Endothelial cell of umbilical vein (primary cell): ENCODE data around the gene ZNF565. TPM values are rescaled to one million over a fixed set of nuclear protein-coding genes. Genes with fewer than 3 reads are reported as not detected.

ENCODE experiments used
- BruUV-seq: library from RNA; stranded (reverse); fragments of 400-500 nt; replicated peaks from 2 replicates; lab custom pipeline; 2021; lab: Mats Ljungman, UMichigan
- CTCF ChIA-PET: fragments of 300-600, 350-600 bp; sonication (Branson Sonifier 250); formaldehyde crosslinking; loops from one replicate; lab custom pipeline; 2021; ENCODE audit warnings: antibody characterized with exemption, inconsistent platforms; lab: Charles Lee
- POLR2A ChIA-PET: fragments of 300-600, 350-600 bp; sonication (Branson Sonifier 250); formaldehyde crosslinking; loops from one replicate; lab custom pipeline; 2021; ENCODE audit warnings: antibody characterized with exemption, inconsistent platforms; lab: Charles Lee
- DNase-seq: peaks from one replicate; pipeline ENCODE4 v3.0.0-alpha.2; 2011; ENCODE audit warnings: low read depth, low spot score
- FAIRE-seq: peaks from 2 replicates; lab custom pipeline; 2011; peaks lifted over from hg19 to GRCh38; lab: Jason Lieb, UNC
- H2AFZ ChIP-seq: 2 replicates; pipeline ENCODE4 v1.6.0; 2012; ENCODE audit warnings: low read depth, low read length, control low read depth, inconsistent platforms
- H3K27ac ChIP-seq: 2 replicates; pipeline ENCODE4 v1.5.1; 2011; ENCODE audit warnings: low read depth, mild to moderate bottlenecking, control low read depth, low read length, moderate library complexity; ENCODE audit not compliant: insufficient read depth
- H3K27me3 ChIP-seq, 2 experiments: 2 replicates each; pipeline versions ENCODE4 v1.6.0 to v1.6.1; 2011; ENCODE audit warnings: low read length in 2 of 2, mixed read lengths in 1 of 2; ENCODE audit not compliant: control insufficient read depth in 2 of 2, insufficient read depth in 2 of 2
- H3K36me3 ChIP-seq, 2 experiments: 2 replicates in 1 of 2; 3 replicates in 1 of 2; pipeline ENCODE4 v1.5.1; 2011; ENCODE audit warnings: low read length in 2 of 2, mild to moderate bottlenecking in 1 of 2, moderate library complexity in 1 of 2; ENCODE audit not compliant: control insufficient read depth in 2 of 2, insufficient read depth in 2 of 2; ENCODE audit errors: extremely low read depth in 1 of 2
- H3K4me1 ChIP-seq: 3 replicates; pipeline ENCODE4 v1.5.1; 2011; ENCODE audit warnings: mild to moderate bottlenecking, low read length; ENCODE audit not compliant: control insufficient read depth, insufficient read depth; ENCODE audit errors: extremely low read depth
- H3K4me2 ChIP-seq: 2 replicates; pipeline ENCODE4 v1.6.1; 2011; ENCODE audit warnings: low read length, control low read depth, mixed read lengths; ENCODE audit not compliant: insufficient read depth
- H3K4me3 ChIP-seq, 3 experiments: fragments of 200-600 bp in 1 of 3; sonication (generic), shearing (Covaris generic) in 1 of 3; replicated peaks in 1 of 3; 2 replicates each; pipeline ENCODE4 v1.5.1; 2011 to 2016; ENCODE audit warnings: control low read depth in 3 of 3, low read length in 3 of 3, mild to moderate bottlenecking in 2 of 3, inconsistent platforms in 1 of 3, low read depth in 1 of 3, moderate library complexity in 1 of 3; ENCODE audit not compliant: insufficient read depth in 1 of 3
- H3K79me2 ChIP-seq: 2 replicates; pipeline ENCODE4 v1.6.0; 2012; ENCODE audit warnings: low read length, inconsistent platforms; ENCODE audit not compliant: control insufficient read depth, insufficient read depth
- H3K9ac ChIP-seq: replicated peaks from 2 replicates; pipeline ENCODE3; 2011; ENCODE audit warnings: low read length, control low read depth; ENCODE audit not compliant: insufficient read depth; ENCODE audit errors: extremely low read depth
- H3K9me1 ChIP-seq: replicated peaks from 3 replicates; pipeline ENCODE4 v1.6.0; 2011; ENCODE audit warnings: mild to moderate bottlenecking, low read length; ENCODE audit not compliant: control insufficient read depth, insufficient read depth; ENCODE audit errors: extremely low read depth
- H3K9me3 ChIP-seq: replicated peaks from 2 replicates; pipeline ENCODE4 v1.5.1; 2012; ENCODE audit warnings: low read length, inconsistent platforms; ENCODE audit not compliant: control insufficient read depth, insufficient read depth
- H4K20me1 ChIP-seq: replicated peaks from 2 replicates; pipeline ENCODE3; 2011; ENCODE audit warnings: mild to moderate bottlenecking, low read length; ENCODE audit not compliant: control insufficient read depth, insufficient read depth; ENCODE audit errors: extremely low read depth
- CTCF ChIP-seq, 2 donors: IDR thresholded peaks; 1 replicate in 1 of 2; 2 replicates in 1 of 2; pipeline ENCODE4 v1.5.1; 2011; ENCODE audit warnings: low read length in 2 of 2, mild to moderate bottlenecking in 2 of 2, moderate library complexity in 2 of 2, control low read depth in 1 of 2, inconsistent platforms in 1 of 2, low read depth in 1 of 2; ENCODE audit not compliant: insufficient read depth in 1 of 2; ENCODE audit errors: extremely low read depth in 1 of 2
- EZH2 ChIP-seq: IDR thresholded peaks from 2 replicates; pipeline ENCODE4 v1.6.1; 2012; ENCODE audit warnings: borderline replicate concordance, low read depth, mild to moderate bottlenecking, moderate library complexity, low read length, inconsistent platforms; ENCODE audit not compliant: severe bottlenecking
- FOS ChIP-seq: IDR thresholded peaks from 2 replicates; pipeline ENCODE4 v1.6.1; 2011; ENCODE audit warnings: mild to moderate bottlenecking, low read length, moderate library complexity, borderline replicate concordance; ENCODE audit not compliant: insufficient read depth
- GATA2 ChIP-seq: IDR thresholded peaks from 2 replicates; pipeline ENCODE4 v1.7.0; 2011; ENCODE audit warnings: low read depth, mild to moderate bottlenecking, moderate library complexity, mixed read lengths, low read length; ENCODE audit not compliant: insufficient read length, insufficient read depth
- JUN ChIP-seq: IDR thresholded peaks from 2 replicates; pipeline ENCODE4 v1.6.1; 2011; ENCODE audit warnings: borderline replicate concordance, low read depth; ENCODE audit not compliant: insufficient read length, insufficient read depth
- MAX ChIP-seq: IDR thresholded peaks from 2 replicates; pipeline ENCODE4 v1.6.1; 2011; ENCODE audit not compliant: insufficient read depth, insufficient read length
- MYC ChIP-seq: IDR thresholded peaks from one replicate; pipeline ENCODE4 v1.6.1; 2011; ENCODE audit warnings: mild to moderate bottlenecking, low read depth, low read length
- POLR2A ChIP-seq: IDR thresholded peaks from 2 replicates; pipeline ENCODE4 v1.6.1; 2012; ENCODE audit warnings: low read depth, mild to moderate bottlenecking, control low read depth, low read length
- POLR2AphosphoS5 ChIP-seq: IDR thresholded peaks from 2 replicates; pipeline ENCODE4 v1.6.1; 2012; ENCODE audit warnings: low read depth, mild to moderate bottlenecking, control low read depth, low read length, moderate library complexity; ENCODE audit not compliant: insufficient read depth
- dilution Hi-C: fragments of 300-500 bp; cut with MboI; formaldehyde crosslinking; loops from one replicate; pipeline ENCODE4 v1.15.0; 2019; ENCODE audit warnings: low sequenced_read_pairs; ENCODE audit not compliant: extremely low pct_ligation_motif_present
- intact Hi-C: fragments of 100-400 bp; cut with micrococcal nuclease; formaldehyde crosslinking; loops from one replicate; pipeline ENCODE4 v1.10.0; 2022
- polyA plus RNA-seq, 4 experiments: library from polyadenylated mRNA; depleted of rRNA in 3 of 4; stranded (reverse) in 3 of 4; unstranded in 1 of 4; fragments of >200 nt; gene quantifications; 2 replicates each; pipeline versions ENCODE4 v1.2.1 to v1.2.3, GENCODE V29; 2011 to 2012; ENCODE audit warnings: missing spikeins in 1 of 4
- total RNA-seq: library from RNA; stranded (reverse); gene quantifications from 2 replicates; pipeline ENCODE4 v1.2.3, GENCODE V29; 2021

Gene ZNF565
- total and polyA plus RNA-seq, 2 donors (not counting 3 experiments of a cell fraction or from before 2014, with no cell fraction given): 1.4 to 3.6 TPM

GRCh38 chr19:36254848-36255247, 40.4 kb upstream of the ZNF565 start:
- Histone ChIP-seq H3K4me3 (no peak overlapping the region), H3K36me3 (no peaks in the 10 kb centered on the region), H3K27me3 (no peaks in the 10 kb centered on the region), H3K9me1 (no peaks in the 10 kb centered on the region), H3K4me2 (no peak overlapping the region), H3K27ac (no peak overlapping the region), H3K4me1 (no peaks in the 10 kb centered on the region), H4K20me1 (no peaks in the 10 kb centered on the region), H3K9ac (no peak overlapping the region), H3K79me2 (no peaks in the 10 kb centered on the region), H2AFZ (no peak overlapping the region), H3K9me3 (no peaks in the 10 kb centered on the region)
- POLR2A ChIA-PET: no interaction called here
- TF ChIP-seq FOS (no peak), MYC (no peak), GATA2 (no peak), CTCF (IDR thresholded peaks at IDR 0.05; ENCODE audit: extremely low read depth in 1 of 2, insufficient read depth in 1 of 2, low read depth in 1 of 2, low read length in 2 of 2) (no peak), POLR2A (no peak), JUN (no peak), EZH2 (no peak), POLR2AphosphoS5 (no peak), MAX (no peak)
- no TSS peak for BruUV-seq
- intact Hi-C loops (no loop called here), dilution Hi-C loops (no loop called here)
- DNase-seq: no peak
- CTCF ChIA-PET: no interaction called here
- FAIRE-seq: no peak
